NCI-H2107 treated with DMSO at 0.1 percent for 48 hours (cell line): ENCODE results near the gene SALL3.
"Not testable (repeated sequence)": the region's sequence is repeated elsewhere in the genome, so short reads cannot be mapped to it uniquely, and the experiment has no call there.

Experiments
- DNase-seq: peaks from one replicate; lab custom pipeline; 2025; ENCODE audit not compliant: unreplicated experiment; lab: John Stamatoyannopoulos, UW

SALL3 gene

GRCh38 chr18:78979730-78980278 is at the start of gene SALL3:
Gene SALL3, plus strand, starts transcription at chr18:78979818. Its CDS starts 457 bp downstream, at chr18:78980275.
- DNase-seq = no peak

- DNase-seq = no peak
Measured at GRCh38 chr18:78932281-78932680, 47.3 kb upstream of the SALL3 start.

- no peak for DNase-seq
Measured at GRCh38 chr18:78934003-78934402, 45.6 kb upstream of the SALL3 start.

- no peak for DNase-seq
Measured at GRCh38 chr18:78934551-78935225, 44.9 kb upstream of the SALL3 start.

GRCh38 chr18:78935406-78935805 is 44.2 kb upstream of the SALL3 start:
- no peak for DNase-seq

GRCh38 chr18:78936251-78937005 is 43.2 kb upstream of the SALL3 start:
- DNase-seq = no peak

GRCh38 chr18:78937166-78937565 is 42.5 kb upstream of the SALL3 start:
- DNase-seq = no peak

GRCh38 chr18:78939105-78939504 is 40.5 kb upstream of the SALL3 start:
- DNase-seq = no peak

GRCh38 chr18:78939734-78940494 is 39.7 kb upstream of the SALL3 start:
- DNase-seq = no peak

- DNase-seq = not testable (repeated sequence)
Measured at GRCh38 chr18:78942236-78942635, 37.4 kb upstream of the SALL3 start.

GRCh38 chr18:78945628-78946027 is 34.0 kb upstream of the SALL3 start:
- no peak for DNase-seq

- no peak for DNase-seq
Measured at GRCh38 chr18:78947291-78947690, 32.3 kb upstream of the SALL3 start.

- no peak for DNase-seq
Measured at GRCh38 chr18:78948221-78948620, 31.4 kb upstream of the SALL3 start.

- no peak for DNase-seq
Measured at GRCh38 chr18:78948707-78949106, 30.9 kb upstream of the SALL3 start.

- DNase-seq = no peak
Measured at GRCh38 chr18:78949216-78949615, 30.4 kb upstream of the SALL3 start.

- no peak for DNase-seq
Measured at GRCh38 chr18:78950386-78950785, 29.2 kb upstream of the SALL3 start.

- no peak for DNase-seq
Measured at GRCh38 chr18:78953566-78953965, 26.1 kb upstream of the SALL3 start.

- DNase-seq = no peak
Measured at GRCh38 chr18:78955051-78955450, 24.6 kb upstream of the SALL3 start.

GRCh38 chr18:78957140-78957539 is 22.5 kb upstream of the SALL3 start:
- DNase-seq = no peak

GRCh38 chr18:78960709-78961108 is 18.9 kb upstream of the SALL3 start:
- DNase-seq = no peak

GRCh38 chr18:78962098-78962497 is 17.5 kb upstream of the SALL3 start:
- no peak for DNase-seq

- not testable (repeated sequence) for DNase-seq
Measured at GRCh38 chr18:78964727-78965126, 14.9 kb upstream of the SALL3 start.
